Thyroid gland (tissue), 4 donors: Measurements from ENCODE around the gene SKOR2. TPM values are rescaled to one million over a fixed set of nuclear protein-coding genes. Genes with fewer than 3 reads are reported as not detected.

Experiments
- small RNA-seq: library from RNA; depleted of rRNA; stranded (forward); fragments of <200 nt; gene quantifications from one replicate; pipeline ENCODE3, GENCODE V24; 2016
- total RNA-seq, 4 donors: library from RNA; depleted of rRNA; stranded (reverse); fragments of >200 nt; gene quantifications; one replicate each; pipeline ENCODE4 v1.2.3, GENCODE V29; 2016

SKOR2 gene
- total RNA-seq, 4 donors from 2014 or later = not detected

Small RNA genes lying within 50 kb of the gene (small RNA-seq; reads per million reads assigned to genes)
- gene RNU6-1131P = not detected

Other genes with a start within 250 kb of the SKOR2 start
- not detected for gene ELOA2, start 216.0 kb downstream of the SKOR2 start, total RNA-seq
- gene HDHD2, start 101.2 kb downstream of the SKOR2 start, total RNA-seq = 100 to 1,000 TPM in 1 of 4 donors, 10 to 100 TPM in 3; 39.8 to 114 (median 54.6) TPM
- 10 to 100 TPM; 13.2 to 17.6 (median 14.3) TPM for gene IER3IP1, start 75.3 kb downstream of the SKOR2 start, total RNA-seq